SKM-1 (cell line): Measurements from ENCODE around the gene SH2D3C.
"Not testable (repeated sequence)": the region's sequence is repeated elsewhere in the genome, so short reads cannot be mapped to it uniquely, and the experiment has no call there.

ENCODE experiments used
- DNase-seq: peaks from one replicate; lab custom pipeline; 2025; ENCODE audit not compliant: unreplicated experiment; lab: John Stamatoyannopoulos, UW

SH2D3C gene

GRCh38 chr9:127769101-127769500, 9.4 kb downstream of the SH2D3C start:
- DNase-seq: no peak

- no peak for DNase-seq
Observed at GRCh38 chr9:127768698-127769097, 9.8 kb downstream of the SH2D3C start.

GRCh38 chr9:127767909-127768331, 10.5 kb downstream of the SH2D3C start:
- DNase-seq: no peak

GRCh38 chr9:127767410-127767809, 11.1 kb downstream of the SH2D3C start:
- DNase-seq: no peak

- no peak for DNase-seq
Observed at GRCh38 chr9:127765418-127765817, 13.0 kb downstream of the SH2D3C start.

GRCh38 chr9:127763918-127764384, 14.5 kb downstream of the SH2D3C start:
- DNase-seq: no peak

- DNase-seq: peak; percentile 49
Observed at GRCh38 chr9:127762111-127762676, 16.3 kb downstream of the SH2D3C start.

- no peak for DNase-seq
Observed at GRCh38 chr9:127761491-127761956, 16.9 kb downstream of the SH2D3C start.

- DNase-seq: no peak
Observed at GRCh38 chr9:127761061-127761460, 17.4 kb downstream of the SH2D3C start.

- DNase-seq: no peak
Observed at GRCh38 chr9:127758843-127759242, 19.6 kb downstream of the SH2D3C start.

GRCh38 chr9:127756776-127757175, 21.7 kb downstream of the SH2D3C start:
- DNase-seq: not testable (repeated sequence)

GRCh38 chr9:127756233-127756632, 22.2 kb downstream of the SH2D3C start:
- DNase-seq: no peak

GRCh38 chr9:127755061-127756060, 23.1 kb downstream of the SH2D3C start:
- DNase-seq: no peak

GRCh38 chr9:127754099-127755060, 24.1 kb downstream of the SH2D3C start:
- no peak for DNase-seq

GRCh38 chr9:127753622-127754021, 24.8 kb downstream of the SH2D3C start:
- no peak for DNase-seq

GRCh38 chr9:127753148-127753547, 25.3 kb downstream of the SH2D3C start:
- no peak for DNase-seq

GRCh38 chr9:127751269-127752054, 27.0 kb downstream of the SH2D3C start:
- DNase-seq: no peak

GRCh38 chr9:127749090-127749787, 29.2 kb downstream of the SH2D3C start:
- no peak for DNase-seq

- DNase-seq: no peak
Observed at GRCh38 chr9:127746959-127747569, 31.4 kb downstream of the SH2D3C start.
